ENCODE measurements around the gene SLC6A4. TPM values are rescaled to one million over a fixed set of nuclear protein-coding genes. Genes with fewer than 3 reads are reported as not detected.

SLC6A4 gene
- total and polyA plus RNA-seq, 12 donors: 0.13 to 0.71 (median 0.29) TPM; not detected in 1

DNA sequence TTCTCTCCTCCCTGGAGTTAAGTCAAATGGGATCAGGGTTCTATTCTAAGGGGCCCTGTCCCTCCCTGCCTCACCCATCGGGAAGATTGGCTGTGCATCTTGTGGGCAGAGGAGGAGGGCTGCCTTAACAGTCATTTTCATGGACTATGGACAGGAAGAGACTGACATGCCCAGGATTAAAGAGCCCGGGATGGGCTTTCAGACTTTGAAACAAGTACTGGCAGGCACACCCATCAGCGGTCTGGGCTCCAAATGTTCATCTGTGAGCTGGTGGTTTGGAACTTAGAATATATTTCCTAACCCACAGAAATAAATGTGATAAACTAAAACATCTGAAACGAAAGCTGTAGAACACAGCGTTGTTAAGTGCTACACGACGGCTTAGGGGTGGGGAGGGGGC, 6.5 kb downstream of the SLC6A4 start:
- intact Hi-C loops (cut with DNase I): no loop called here
- H3K27ac ChIP-seq: no peak overlapping the region
- H3K9me3 ChIP-seq: no peaks in the 10 kb centered on the region
- DNase-seq (no peak), ATAC-seq (no peak)
- no peak overlapping the region for H3K4me3 ChIP-seq
- 82 to 83% methylated on average over 7 of the region's 7 CpGs for WGBS, 2 donors
- no peaks in the 10 kb centered on the region for H3K36me3 ChIP-seq
- peaks cover 0 to 9% (median 0%) of the 10 kb centered on the region in 9 donors for H3K4me1 ChIP-seq
- TF ChIP-seq, protein P1, sequence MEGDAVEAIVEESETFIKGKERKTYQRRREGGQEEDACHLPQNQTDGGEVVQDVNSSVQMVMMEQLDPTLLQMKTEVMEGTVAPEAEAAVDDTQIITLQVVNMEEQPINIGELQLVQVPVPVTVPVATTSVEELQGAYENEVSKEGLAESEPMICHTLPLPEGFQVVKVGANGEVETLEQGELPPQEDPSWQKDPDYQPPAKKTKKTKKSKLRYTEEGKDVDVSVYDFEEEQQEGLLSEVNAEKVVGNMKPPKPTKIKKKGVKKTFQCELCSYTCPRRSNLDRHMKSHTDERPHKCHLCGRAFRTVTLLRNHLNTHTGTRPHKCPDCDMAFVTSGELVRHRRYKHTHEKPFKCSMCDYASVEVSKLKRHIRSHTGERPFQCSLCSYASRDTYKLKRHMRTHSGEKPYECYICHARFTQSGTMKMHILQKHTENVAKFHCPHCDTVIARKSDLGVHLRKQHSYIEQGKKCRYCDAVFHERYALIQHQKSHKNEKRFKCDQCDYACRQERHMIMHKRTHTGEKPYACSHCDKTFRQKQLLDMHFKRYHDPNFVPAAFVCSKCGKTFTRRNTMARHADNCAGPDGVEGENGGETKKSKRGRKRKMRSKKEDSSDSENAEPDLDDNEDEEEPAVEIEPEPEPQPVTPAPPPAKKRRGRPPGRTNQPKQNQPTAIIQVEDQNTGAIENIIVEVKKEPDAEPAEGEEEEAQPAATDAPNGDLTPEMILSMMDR (IDR thresholded peaks at IDR 0.05): no peak
- H3K27me3 ChIP-seq: peaks cover 0 to 15% (median 0%) of the 10 kb centered on the region in 7 donors

DNA sequence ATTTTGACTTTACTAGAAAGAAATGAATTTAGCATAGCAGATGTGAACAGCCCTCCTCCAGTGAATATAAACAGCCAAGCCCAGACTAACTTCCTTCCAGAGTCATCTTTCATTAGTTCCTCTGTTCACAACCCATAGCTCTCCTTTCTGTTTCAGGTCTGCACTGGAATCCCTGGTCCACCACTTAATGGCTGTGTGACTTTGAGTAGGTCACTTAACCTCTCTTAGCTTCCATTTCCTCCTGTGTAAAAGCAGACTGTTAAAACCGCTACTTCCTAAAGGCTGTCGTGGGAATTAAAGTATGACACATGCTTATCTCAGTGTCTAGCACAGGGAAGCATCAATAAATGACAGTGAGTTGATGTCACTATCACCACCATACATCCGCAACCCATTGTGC, 7.5 kb downstream of the SLC6A4 start:
- Histone ChIP-seq H3K4me1 (peaks cover 0 to 9% (median 0%) of the 10 kb centered on the region in 9 donors), H3K27me3 (peaks cover 0 to 5% (median 0%) of the 10 kb centered on the region in 7 donors), H3K27ac (no peak overlapping the region), H3K36me3 (no peaks in the 10 kb centered on the region), H3K4me3 (no peak overlapping the region), H3K9me3 (no peaks in the 10 kb centered on the region)
- no peak for DNase-seq
- intact Hi-C loops (cut with DNase I): no loop called here
- no peak for ATAC-seq
- WGBS, 2 donors: 75 to 85% methylated on average over 3 of the region's 3 CpGs
- TF ChIP-seq, protein P1 (IDR thresholded peaks at IDR 0.05): no peak

DNA sequence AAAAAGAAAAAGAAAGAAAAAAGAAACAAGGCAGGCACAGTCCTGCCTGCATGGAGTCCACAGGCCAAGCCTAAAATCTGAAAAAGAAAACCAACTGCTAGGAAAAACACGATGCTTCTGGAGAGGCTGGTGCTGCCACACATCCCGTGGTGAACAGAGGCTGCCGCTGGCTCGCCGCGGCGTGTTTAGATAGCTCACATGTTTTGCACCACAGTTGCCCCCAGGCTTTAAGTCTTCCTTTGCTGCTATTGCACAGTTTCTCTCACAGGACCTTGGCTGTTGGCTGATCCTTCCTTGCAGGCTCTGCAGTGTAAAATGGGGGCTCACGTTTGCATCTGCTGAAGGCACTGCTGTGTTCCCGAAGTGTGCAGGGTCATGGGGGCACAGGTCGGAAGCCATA, 8.6 kb downstream of the SLC6A4 start:
- no peak for DNase-seq
- Histone ChIP-seq H3K27me3 (peaks cover 0 to 4% (median 0%) of the 10 kb centered on the region in 7 donors), H3K4me1 (peaks cover 0 to 9% (median 0%) of the 10 kb centered on the region in 9 donors), H3K36me3 (no peaks in the 10 kb centered on the region), H3K27ac (no peak overlapping the region), H3K4me3 (no peak overlapping the region), H3K9me3 (no peaks in the 10 kb centered on the region)
- WGBS, 2 donors: 86 to 92% methylated on average over 10 of the region's 10 CpGs
- TF ChIP-seq, protein P1 (IDR thresholded peaks at IDR 0.05): no peak
- no peak for ATAC-seq
- intact Hi-C loops (cut with DNase I): no loop called here

DNA sequence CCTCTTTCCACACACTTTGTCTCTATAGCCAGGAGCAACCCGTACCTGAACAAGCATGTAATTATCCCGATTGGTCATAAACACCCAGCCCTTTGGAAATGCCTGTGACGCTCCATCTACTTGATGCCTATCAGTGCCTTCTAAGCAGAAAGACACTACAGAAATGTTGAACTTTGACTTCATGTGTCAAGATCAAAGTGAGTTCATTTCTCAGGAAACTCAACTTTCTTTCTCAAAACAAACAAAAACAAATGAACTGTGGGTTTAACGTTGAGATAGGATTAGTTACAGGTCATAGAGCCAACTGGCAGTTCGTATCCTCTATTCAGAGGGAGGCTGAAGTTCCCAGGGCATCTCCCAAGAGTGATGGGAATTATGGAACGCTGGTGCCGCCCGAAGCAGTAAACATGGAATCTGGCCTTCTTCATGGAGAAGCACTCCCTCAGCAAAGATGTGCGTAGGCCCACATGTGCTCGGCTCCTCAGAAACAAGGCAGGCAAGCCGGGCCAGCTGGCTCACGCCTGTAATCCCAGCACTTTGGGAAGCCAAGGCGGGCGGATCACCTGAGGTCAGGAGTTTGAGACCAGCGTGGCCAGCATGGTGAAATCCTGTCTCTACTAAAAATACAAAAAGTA, 9.5 kb downstream of the SLC6A4 start:
- DNase-seq (no peak), ATAC-seq (no peak)
- WGBS, 2 donors: 84 to 88% methylated on average over 15 of the region's 15 CpGs
- no peaks in the 10 kb centered on the region for H3K9me3 ChIP-seq
- H3K4me3 ChIP-seq: no peak overlapping the region
- peaks cover 0 to 9% (median 0%) of the 10 kb centered on the region in 9 donors for H3K4me1 ChIP-seq
- no peaks in the 10 kb centered on the region for H3K36me3 ChIP-seq
- intact Hi-C loops (cut with DNase I): no loop called here
- TF ChIP-seq, protein P1 (IDR thresholded peaks at IDR 0.05): no peak
- peaks cover 0 to 4% (median 0%) of the 10 kb centered on the region in 7 donors for H3K27me3 ChIP-seq
- no peak overlapping the region for H3K27ac ChIP-seq

Measured in heart right ventricle (tissue), 16 donors.